Astrocyte (in vitro differentiated cells and primary cell): ENCODE measurements around the gene KBTBD7.

Experiments
- CTCF ChIP-seq: IDR thresholded peaks from 2 replicates; pipeline ENCODE4 v1.5.1; 2011; ENCODE audit warnings: low read depth, mild to moderate bottlenecking, inconsistent platforms, low read length, moderate library complexity; ENCODE audit not compliant: insufficient read depth
- EZH2 ChIP-seq: IDR thresholded peaks from 2 replicates; pipeline ENCODE4 v1.6.1; 2012; ENCODE audit warnings: mild to moderate bottlenecking, low read length, inconsistent platforms; ENCODE audit not compliant: insufficient read depth

- TF ChIP-seq CTCF (no peak), EZH2 (no peak)
Measured at GRCh38 chr13:41212881-41213280, 18.5 kb upstream of the KBTBD7 start.
